GM21528 (cell line): Measurements from ENCODE around the gene PRKG1.

Experiments used
- ATAC-seq: cut with Tn5 transposase; IDR thresholded peaks from one replicate; pipeline ENCODE4 v1.9.1; 2021; ENCODE audit warnings: mild to moderate bottlenecking, moderate library complexity; ENCODE audit not compliant: unreplicated experiment, low FRiP score

PRKG1 gene

GRCh38 chr10:52063159-52063558 is 988.9 kb downstream of the PRKG1 start:
- ATAC-seq, result no peak

- no peak for ATAC-seq
These were observed 990.0 kb downstream of the PRKG1 start for GRCh38 chr10:52064084-52064845.

DNA sequence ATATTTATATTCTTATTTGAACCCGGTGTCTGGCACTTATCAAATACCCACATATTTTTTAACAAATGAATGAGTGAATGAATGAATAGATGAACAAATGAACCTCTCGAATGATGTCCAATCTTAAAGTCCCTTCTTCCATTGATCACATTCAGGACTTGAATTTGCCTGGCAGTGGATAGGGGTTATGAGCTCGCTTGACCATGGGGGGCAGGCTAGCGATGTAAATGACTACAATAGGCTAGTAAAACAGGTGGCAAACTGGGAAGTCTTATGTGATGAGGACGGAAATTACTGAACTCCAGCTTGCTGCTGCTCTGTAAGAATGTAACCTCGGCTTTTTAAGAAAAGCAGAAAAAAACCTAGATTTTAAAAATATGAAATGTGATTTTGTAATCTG is 992.1 kb downstream of the PRKG1 start:
- ATAC-seq, result no peak

GRCh38 chr10:52068485-52068884 is 994.2 kb downstream of the PRKG1 start:
- no peak for ATAC-seq

DNA sequence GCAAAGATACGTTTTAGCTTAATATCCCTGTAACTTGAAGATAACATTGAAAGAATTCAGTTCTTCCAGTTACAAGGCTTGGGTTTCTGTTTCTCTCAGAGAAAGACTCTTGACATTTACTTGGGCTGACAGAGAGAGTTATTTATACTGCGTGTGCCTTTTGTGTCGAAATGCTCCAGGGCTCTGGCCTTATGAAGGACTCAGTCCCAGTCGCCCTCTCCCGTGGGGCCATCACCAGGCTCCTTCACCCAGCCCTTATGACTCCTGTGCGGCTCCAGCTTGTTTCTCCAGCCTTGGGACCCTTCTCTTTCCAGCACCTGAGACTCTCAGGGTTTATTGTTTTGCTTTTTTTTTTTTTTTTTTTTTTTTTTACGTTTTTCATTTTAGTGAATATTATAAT is 997.5 kb downstream of the PRKG1 start:
- ATAC-seq, result no peak

- ATAC-seq, result no peak
These were observed 1000.3 kb downstream of the PRKG1 start for GRCh38 chr10:52074505-52075026.

GRCh38 chr10:52077814-52078213 is 1003.5 kb downstream of the PRKG1 start:
- ATAC-seq, result no peak

DNA sequence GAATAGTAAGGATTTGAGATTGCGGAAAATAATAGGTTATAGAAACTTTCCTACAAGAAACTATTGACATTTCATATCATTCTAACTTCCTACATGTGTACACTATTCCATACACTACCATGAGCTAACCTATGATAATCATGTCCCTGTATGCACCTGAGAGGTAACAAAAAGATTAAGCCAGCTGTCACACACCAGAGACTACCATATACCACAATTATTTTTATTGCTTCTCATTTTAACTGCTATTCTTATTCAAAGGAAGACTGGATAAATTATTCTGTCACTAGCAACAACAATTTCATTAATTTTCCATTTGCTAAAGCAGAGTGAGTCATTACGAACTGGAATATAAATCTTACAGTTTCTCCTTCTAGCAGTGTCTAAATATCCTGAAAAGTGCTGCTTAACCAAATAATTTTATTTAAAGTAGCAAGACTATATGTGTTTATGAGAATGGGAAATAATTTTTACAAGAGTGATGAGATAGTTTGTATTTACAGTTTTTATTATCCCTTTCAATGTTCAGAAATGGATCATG is 1004.2 kb downstream of the PRKG1 start:
- ATAC-seq, result no peak

DNA sequence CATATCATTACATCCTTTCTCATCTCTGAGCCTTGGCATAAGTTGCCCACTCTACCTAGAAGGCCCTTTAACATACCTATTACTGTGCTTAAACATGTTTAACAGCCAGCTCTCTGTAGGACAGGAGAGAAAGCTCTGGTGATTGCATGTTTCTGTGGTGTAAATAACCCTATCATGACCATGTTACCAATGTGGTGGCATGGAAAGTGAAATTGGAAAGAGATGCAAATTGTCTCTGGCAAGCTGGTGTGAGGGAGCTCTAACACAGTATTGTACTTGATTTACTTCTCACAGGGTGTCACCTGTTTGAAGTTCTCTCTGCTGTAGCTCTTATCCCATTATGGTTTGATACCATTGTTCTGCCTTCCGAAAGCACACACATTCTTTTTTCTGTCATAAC is 1008.0 kb downstream of the PRKG1 start:
- peak; percentile 66 for ATAC-seq

- no peak for ATAC-seq
These were observed 1009.1 kb downstream of the PRKG1 start for GRCh38 chr10:52083422-52083821.

DNA sequence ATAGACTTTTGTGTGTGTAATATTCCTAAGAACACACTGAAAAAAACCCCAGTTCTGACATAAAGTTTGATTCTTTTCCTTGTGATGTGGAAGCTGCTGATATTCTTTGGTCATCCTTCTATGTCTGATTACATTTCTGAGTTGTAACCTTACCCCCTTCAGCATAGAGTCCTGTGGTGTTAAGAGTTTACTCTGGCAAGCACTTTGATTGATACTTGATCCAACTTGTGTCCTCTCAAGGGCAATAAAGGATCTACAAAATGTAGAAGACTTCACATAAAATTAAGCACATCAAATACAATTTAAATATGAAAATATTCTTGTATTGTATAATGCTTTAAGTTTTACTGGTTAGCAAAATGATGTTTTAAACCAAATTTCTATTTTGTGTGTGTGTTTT is 1018.1 kb downstream of the PRKG1 start:
- ATAC-seq, result no peak

DNA sequence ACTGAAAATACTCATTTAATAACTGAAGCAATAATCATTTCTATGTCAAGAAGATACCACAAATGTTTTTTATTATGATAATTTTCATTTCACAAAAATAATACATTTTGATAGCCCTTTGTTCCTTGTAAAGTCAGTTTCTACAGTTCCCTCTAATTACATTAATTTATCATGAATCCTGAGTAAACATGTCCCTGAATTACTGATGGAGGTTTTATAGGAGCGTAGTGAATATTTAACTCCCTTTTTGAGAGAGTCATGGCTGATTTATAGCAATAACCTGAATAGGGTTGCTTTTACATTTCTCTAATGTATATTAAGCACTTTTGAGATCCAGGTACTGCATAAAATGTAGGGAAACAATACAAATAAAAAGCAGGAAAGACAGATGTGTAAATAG is 1023.8 kb downstream of the PRKG1 start:
- no peak for ATAC-seq

DNA sequence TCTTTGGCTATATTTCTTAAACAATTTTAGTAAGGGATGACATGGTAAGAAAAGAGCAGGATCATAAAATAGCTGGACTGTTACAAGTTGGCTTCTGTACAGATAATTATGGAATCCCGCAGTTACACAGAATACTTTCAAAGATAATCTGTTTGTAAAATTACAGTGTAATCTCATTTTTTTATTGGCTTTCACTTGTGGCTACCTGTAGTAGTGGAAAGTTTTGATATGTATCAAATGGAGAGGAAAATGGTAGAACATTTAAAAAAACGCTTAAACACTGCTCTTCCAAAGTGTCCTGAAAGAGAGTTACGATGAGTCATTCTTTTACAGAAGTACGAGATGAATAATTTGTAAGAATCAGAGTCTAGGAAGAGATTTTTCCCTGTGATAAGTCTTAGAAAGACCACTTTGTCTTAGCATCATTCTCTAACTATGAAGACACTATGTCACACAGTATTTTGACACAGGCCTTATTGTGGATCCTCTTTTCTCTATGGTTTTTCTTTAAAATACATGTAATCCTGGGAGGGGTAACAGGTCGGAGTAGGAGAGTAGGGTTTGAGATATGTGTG is 1024.8 kb downstream of the PRKG1 start:
- ATAC-seq, result no peak

GRCh38 chr10:52100011-52100547 is 1025.8 kb downstream of the PRKG1 start:
- no peak for ATAC-seq

GRCh38 chr10:52105301-52105700 is 1031.0 kb downstream of the PRKG1 start:
- ATAC-seq, result no peak

- ATAC-seq, result no peak
These were observed 1031.7 kb downstream of the PRKG1 start for GRCh38 chr10:52106011-52106410.

DNA sequence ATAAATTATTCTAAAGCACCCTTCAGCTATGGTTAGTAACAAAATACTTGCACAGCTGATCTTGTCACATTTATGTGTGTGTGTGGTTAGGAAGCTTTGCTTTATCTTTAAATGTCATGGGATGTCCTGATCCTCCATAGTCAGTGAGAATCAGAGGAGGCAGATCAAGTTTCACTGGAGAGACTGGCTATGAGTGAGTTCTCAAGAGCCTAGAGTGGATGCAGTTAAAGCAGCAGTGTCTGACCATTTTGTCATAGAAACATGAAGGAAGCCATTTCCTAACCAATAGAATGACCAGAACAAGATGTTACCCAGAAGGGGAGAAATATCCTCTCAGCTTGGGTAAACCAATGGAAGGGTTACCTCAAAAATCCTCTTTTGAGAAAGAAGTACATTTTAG is 1032.6 kb downstream of the PRKG1 start:
- no peak for ATAC-seq

DNA sequence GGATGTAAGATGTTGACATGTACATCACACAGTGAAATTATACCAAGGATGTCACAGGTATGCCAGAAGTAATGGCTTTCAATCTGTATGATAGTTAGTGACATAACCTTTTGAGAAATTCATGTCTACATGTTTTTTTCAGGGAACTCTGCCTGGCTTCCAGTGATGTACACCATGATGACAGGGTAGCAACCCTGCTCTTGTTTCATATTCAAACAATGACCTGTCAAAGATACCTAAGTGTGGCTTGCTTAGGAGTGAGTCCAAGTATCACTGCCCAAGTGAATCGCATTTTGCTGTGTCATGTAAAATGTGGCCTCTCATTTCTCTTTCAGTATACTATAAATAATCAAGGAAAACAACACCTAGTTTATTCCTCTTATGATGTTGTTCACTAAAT is 1033.9 kb downstream of the PRKG1 start:
- no peak for ATAC-seq

GRCh38 chr10:52110576-52110975 is 1036.3 kb downstream of the PRKG1 start:
- no peak for ATAC-seq

DNA sequence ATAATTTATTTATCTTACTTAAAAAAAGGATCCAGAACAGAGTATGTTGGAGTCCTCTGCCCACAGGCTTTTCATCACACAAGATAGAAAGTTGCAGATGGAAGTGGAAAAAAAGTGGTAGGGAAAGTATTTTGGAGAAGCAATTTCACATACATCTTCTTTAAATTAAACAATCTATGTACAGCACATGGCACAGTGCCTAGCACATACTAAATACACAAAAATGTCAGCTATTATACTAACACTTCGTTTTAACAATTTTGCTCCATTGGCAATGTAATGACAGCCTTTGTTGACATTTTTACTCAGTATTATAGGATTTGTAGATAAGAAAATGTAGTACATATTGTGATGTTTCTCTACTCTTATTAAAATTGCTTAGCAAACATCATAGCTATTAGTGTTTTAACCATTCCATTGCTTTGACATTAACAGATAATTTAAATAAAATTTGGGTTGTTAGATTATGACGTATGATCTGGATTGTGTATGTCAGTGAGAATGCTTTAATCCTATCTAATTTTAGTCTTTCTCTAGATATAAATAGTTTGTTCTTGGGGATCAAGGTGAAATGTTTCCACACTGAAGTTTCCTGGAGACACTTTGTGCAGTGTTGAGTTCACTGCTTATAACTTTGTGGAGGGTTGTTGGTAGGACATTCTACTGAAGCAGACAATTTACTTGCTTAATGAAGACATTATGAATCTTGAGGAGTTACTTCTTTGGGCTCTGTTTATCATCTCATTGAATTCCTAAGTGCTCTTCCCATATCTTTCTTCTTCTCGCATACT is 1037.0 kb downstream of the PRKG1 start:
- ATAC-seq, result no peak

GRCh38 chr10:52115823-52116222 is 1041.5 kb downstream of the PRKG1 start:
- ATAC-seq, result no peak
